CD4-positive, CD25-positive, alpha-beta regulatory T cell (primary cell): Measurements from ENCODE around the gene ZNF235. TPM values are rescaled to one million over a fixed set of nuclear protein-coding genes. Genes with fewer than 3 reads are reported as not detected.
"Not testable (repeated sequence)": the region's sequence is repeated elsewhere in the genome, so short reads cannot be mapped to it uniquely, and the experiment has no call there.

ENCODE experiments used
- ATAC-seq, 2 donors: fragments of 150-1000 bp; cut with Tn5 transposase; one replicate each; pipeline ENCODE4 v1.10.0; 2021; ENCODE audit warnings: low read depth in 2 of 2, moderate number of reproducible peaks in 2 of 2, moderate library complexity in 1 of 2
- DNase-seq, 3 donors: peaks; one replicate each; pipeline versions ENCODE4 v3.0.0 to v3.0.0-alpha.2; 2012 to 2022; ENCODE audit warnings: mixed read lengths in 1 of 3
- H3K27ac ChIP-seq: one replicate; pipeline ENCODE4 v1.7.0; 2013; ENCODE audit warnings: mild to moderate bottlenecking, low read length; ENCODE audit not compliant: insufficient read depth, poor library complexity, severe bottlenecking
- H3K27me3 ChIP-seq: one replicate; pipeline ENCODE4 v1.7.0; 2013; ENCODE audit warnings: low read length; ENCODE audit not compliant: control insufficient read depth, insufficient read depth
- H3K36me3 ChIP-seq: one replicate; pipeline ENCODE4 v1.7.0; 2013; ENCODE audit warnings: mild to moderate bottlenecking, low read length, moderate library complexity; ENCODE audit not compliant: control insufficient read depth, insufficient read depth
- H3K4me1 ChIP-seq: 2 replicates; pipeline ENCODE4 v1.7.0; 2013; ENCODE audit warnings: mild to moderate bottlenecking, low read length; ENCODE audit not compliant: insufficient read depth, control insufficient read depth, poor library complexity, severe bottlenecking
- H3K4me3 ChIP-seq: one replicate; pipeline ENCODE4 v1.7.0; 2013; ENCODE audit warnings: low read depth, mild to moderate bottlenecking, low read length, moderate library complexity
- H3K9me3 ChIP-seq, 2 experiments: 1 replicate in 1 of 2; 2 replicates in 1 of 2; pipeline ENCODE4 v1.7.0; 2013; ENCODE audit warnings: low read length in 2 of 2, mild to moderate bottlenecking in 1 of 2, moderate library complexity in 1 of 2; ENCODE audit not compliant: control insufficient read depth in 2 of 2
- H3K27ac Mint-ChIP-seq, 3 donors: one replicate each; pipeline ENCODE4 v1.8.0; 2020 to 2022; ENCODE audit warnings: mild to moderate bottlenecking in 3 of 3, mixed read lengths in 3 of 3, moderate library complexity in 2 of 3
- H3K27me3 Mint-ChIP-seq: one replicate; pipeline ENCODE4 v1.8.0; 2022; ENCODE audit warnings: mild to moderate bottlenecking, mixed read lengths
- H3K36me3 Mint-ChIP-seq: one replicate; pipeline ENCODE4 v1.8.0; 2020; ENCODE audit warnings: mixed read lengths
- H3K4me1 Mint-ChIP-seq, 4 donors: one replicate each; pipeline ENCODE4 v1.8.0; 2020 to 2022; ENCODE audit warnings: mixed read lengths in 4 of 4, mild to moderate bottlenecking in 1 of 4
- H3K4me3 Mint-ChIP-seq, 4 donors: one replicate each; pipeline ENCODE4 v1.8.0; 2020 to 2022; ENCODE audit warnings: mild to moderate bottlenecking in 4 of 4, mixed read lengths in 4 of 4, moderate library complexity in 3 of 4
- H3K9me3 Mint-ChIP-seq, 7 donors: one replicate each; pipeline ENCODE4 v1.8.0; 2020 to 2022; ENCODE audit warnings: mixed read lengths in 7 of 7, mild to moderate bottlenecking in 3 of 7, moderate library complexity in 2 of 7
- polyA plus RNA-seq, 4 donors: library from polyadenylated mRNA; unstranded; fragments of 300-500 nt; fragmentation: Illumina TruSeq; gene quantifications; one replicate each; pipeline ENCODE4 v1.2.3, GENCODE V29; 2021
- total RNA-seq: library from RNA; stranded (reverse); gene quantifications from one replicate; pipeline ENCODE4 v1.2.3, GENCODE V29; 2022

Gene ZNF235
- total and polyA plus RNA-seq, 5 donors from 2014 or later, result 1.0 to 5.4 (median 3.0) TPM

DNA sequence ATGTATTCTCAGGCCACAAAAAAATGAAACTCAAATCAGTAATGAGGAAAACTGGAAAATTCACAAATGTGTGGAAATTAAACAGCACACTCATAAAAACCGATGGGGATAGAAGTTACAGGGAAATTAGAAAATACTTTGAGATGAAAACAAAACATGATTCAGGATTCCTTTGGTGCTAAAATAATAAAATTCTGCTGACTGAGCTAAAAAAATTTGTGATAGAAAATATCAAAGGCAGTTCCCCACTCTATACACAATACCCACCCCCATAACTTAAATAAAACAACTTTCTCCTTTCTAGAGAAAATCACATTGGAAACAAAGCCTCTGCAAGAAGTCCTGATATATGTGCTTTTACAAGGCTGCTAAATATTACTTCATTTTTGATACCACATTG is 46.7 kb downstream of the ZNF235 start:
- H3K36me3 ChIP-seq, result no peaks in the 10 kb centered on the region
- peaks cover 5% of the 10 kb centered on the region for H3K4me1 ChIP-seq
- ATAC-seq (no peak), DNase-seq (no peak)
- peaks cover 31% of the 10 kb centered on the region for H3K36me3 Mint-ChIP-seq
- no peak overlapping the region for H3K27ac Mint-ChIP-seq
- H3K4me3 Mint-ChIP-seq, result peak overlapping the region in 2 of 4 donors; percentile 0 to 39
- no peaks in the 10 kb centered on the region for H3K27me3 ChIP-seq
- H3K4me1 Mint-ChIP-seq, result peaks cover 0 to 11% (median 2%) of the 10 kb centered on the region in 4 donors
- H3K27me3 Mint-ChIP-seq, result peaks cover 4% of the 10 kb centered on the region
- H3K4me3 ChIP-seq, result no peak overlapping the region
- H3K9me3 ChIP-seq, result peaks cover 60 to 79% of the 10 kb centered on the region in 2 experiments
- H3K9me3 Mint-ChIP-seq, result peaks cover 5 to 78% (median 42%) of the 10 kb centered on the region in 7 donors
- no peak overlapping the region for H3K27ac ChIP-seq

DNA sequence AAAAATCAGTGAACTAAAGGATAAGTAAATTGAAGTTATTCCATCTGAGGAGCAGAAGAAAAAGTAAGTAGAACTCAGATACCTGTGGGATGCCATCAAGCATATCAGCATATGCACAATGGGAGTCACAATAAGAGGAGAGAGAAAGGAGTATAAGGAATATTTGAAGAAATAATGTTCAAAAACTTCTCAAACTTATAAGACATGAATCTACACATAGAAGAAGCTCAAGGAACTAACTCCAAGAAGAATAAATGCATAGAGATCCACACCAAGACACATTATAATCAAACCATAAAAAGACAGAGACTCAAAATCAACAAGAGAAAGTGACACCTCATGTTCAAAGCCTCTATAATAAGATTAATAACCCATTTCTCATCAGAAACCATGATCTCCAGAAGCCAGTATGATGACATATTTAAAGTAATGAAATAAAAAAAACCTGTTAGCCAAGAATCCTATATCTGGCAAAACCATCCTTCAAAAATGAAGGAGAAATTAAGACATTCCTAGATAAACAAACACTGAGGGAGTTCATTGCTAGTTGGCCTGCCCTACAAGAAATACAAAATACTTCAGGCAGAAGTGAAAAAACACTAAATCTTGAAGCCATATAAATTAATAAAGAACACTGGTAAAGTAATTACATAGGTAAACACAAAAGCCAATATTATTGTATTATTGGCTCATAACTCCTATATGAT is 49.0 kb downstream of the ZNF235 start:
- Histone ChIP-seq H3K36me3 (no peaks in the 10 kb centered on the region), H3K4me3 (no peak overlapping the region), H3K27me3 (no peaks in the 10 kb centered on the region), H3K4me1 (peaks cover 5% of the 10 kb centered on the region), H3K27ac (no peak overlapping the region), H3K9me3 (peaks cover 65 to 79% of the 10 kb centered on the region in 2 experiments)
- H3K4me3 Mint-ChIP-seq, result no peak overlapping the region
- H3K27ac Mint-ChIP-seq, result no peak overlapping the region
- peaks cover 25% of the 10 kb centered on the region for H3K36me3 Mint-ChIP-seq
- peaks cover 4% of the 10 kb centered on the region for H3K27me3 Mint-ChIP-seq
- DNase-seq (no peak), ATAC-seq (no peak)
- peaks cover 4 to 84% (median 39%) of the 10 kb centered on the region in 7 donors for H3K9me3 Mint-ChIP-seq
- peaks cover 0 to 11% (median 2%) of the 10 kb centered on the region in 4 donors for H3K4me1 Mint-ChIP-seq

DNA sequence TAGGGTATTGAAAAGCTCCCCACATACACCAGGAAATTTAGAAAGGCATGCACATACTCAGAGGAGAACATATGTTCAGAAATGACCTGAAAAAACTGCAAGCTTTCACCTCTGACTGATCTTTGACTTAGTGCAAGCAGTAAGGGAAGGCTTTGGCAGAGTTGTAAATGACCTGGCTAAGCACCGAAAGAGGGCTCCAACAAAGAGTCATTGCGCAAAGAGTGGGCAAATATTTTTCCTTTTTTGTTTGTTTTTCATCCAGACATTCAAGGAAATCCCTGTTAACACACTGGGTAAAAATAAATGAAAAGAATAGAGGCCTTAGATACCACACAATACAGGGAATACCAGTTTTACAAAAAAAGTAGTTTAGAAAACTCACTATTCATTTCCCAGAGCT is 50.3 kb downstream of the ZNF235 start:
- no peak overlapping the region for H3K27ac ChIP-seq
- H3K36me3 Mint-ChIP-seq, result peaks cover 38% of the 10 kb centered on the region
- H3K36me3 ChIP-seq, result no peaks in the 10 kb centered on the region
- H3K27ac Mint-ChIP-seq, result no peak overlapping the region
- H3K4me1 ChIP-seq, result no peaks in the 10 kb centered on the region
- H3K27me3 Mint-ChIP-seq, result no peaks in the 10 kb centered on the region
- ATAC-seq (no peak), DNase-seq (no peak)
- peaks cover 73 to 80% of the 10 kb centered on the region in 2 experiments for H3K9me3 ChIP-seq
- no peak overlapping the region for H3K4me3 Mint-ChIP-seq
- H3K4me1 Mint-ChIP-seq, result no peaks in the 10 kb centered on the region
- no peak overlapping the region for H3K4me3 ChIP-seq
- H3K9me3 Mint-ChIP-seq, result peaks cover 0 to 89% (median 48%) of the 10 kb centered on the region in 7 donors
- H3K27me3 ChIP-seq, result no peaks in the 10 kb centered on the region

DNA sequence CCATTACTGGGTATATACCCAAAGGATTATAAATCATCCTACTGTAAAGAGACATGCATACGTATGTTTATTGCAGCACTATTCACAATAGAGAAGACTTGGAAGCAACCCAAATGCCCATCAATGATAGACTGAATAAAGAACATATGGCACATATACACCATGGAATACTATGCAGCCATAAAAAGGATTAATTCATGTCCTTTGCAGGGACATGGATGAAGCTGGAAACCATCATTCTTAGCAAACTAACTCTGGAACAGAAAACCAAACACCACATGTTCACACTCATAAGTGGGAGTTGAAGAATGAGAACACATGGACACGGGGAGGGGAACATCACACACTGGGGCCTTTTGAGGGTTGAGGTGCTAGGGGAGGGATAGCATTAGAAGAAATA is 51.4 kb downstream of the ZNF235 start:
- ATAC-seq, DNase-seq, H3K27ac ChIP-seq, H3K4me3 ChIP-seq, H3K27me3 ChIP-seq, H3K4me1 Mint-ChIP-seq, H3K36me3 ChIP-seq, H3K4me1 ChIP-seq, H3K27me3 Mint-ChIP-seq, H3K27ac Mint-ChIP-seq, H3K4me3 Mint-ChIP-seq: not testable (repeated sequence)
- peaks cover 38% of the 10 kb centered on the region for H3K36me3 Mint-ChIP-seq
- peaks cover 76 to 92% of the 10 kb centered on the region in 2 experiments for H3K9me3 ChIP-seq
- H3K9me3 Mint-ChIP-seq, result peaks cover 0 to 93% (median 45%) of the 10 kb centered on the region in 7 donors

DNA sequence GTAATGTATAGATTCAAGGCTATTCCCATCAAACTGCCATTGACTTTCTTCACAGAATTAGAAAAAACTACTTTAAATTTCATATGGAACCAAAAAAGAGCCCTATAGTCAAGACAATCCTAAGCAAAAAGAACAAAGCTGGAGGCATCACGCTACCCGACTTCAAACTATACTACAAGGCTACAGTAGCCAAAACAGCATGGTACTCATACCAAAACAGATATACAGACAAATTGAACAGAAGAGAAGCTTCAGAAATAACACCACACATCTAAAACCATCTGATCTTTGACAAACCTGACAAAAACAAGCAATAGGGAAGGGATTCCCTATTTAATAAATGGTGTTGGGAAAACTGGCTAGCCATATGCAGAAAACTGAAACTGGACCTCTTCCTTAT is 52.5 kb downstream of the ZNF235 start:
- H3K9me3 ChIP-seq, result peaks cover 78 to 92% of the 10 kb centered on the region in 2 experiments
- H3K4me1 ChIP-seq, result not testable (repeated sequence)

DNA sequence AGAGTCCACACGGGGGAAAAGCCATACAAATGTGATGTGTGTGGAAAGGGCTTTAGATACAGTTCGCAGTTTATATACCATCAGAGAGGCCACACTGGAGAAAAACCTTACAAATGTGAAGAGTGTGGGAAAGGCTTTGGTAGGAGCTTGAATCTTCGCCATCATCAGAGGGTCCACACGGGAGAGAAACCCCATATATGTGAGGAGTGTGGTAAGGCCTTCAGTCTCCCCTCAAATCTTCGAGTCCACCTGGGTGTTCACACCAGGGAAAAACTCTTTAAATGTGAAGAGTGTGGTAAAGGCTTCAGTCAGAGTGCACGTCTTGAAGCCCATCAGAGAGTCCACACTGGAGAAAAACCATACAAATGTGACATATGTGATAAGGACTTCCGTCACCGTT is 68.4 kb downstream of the ZNF235 start:
- no peaks in the 10 kb centered on the region for H3K4me1 Mint-ChIP-seq
- Histone ChIP-seq H3K4me1 (no peaks in the 10 kb centered on the region), H3K27ac (no peak overlapping the region), H3K36me3 (peaks cover 49% of the 10 kb centered on the region), H3K4me3 (no peak overlapping the region), H3K9me3 (peaks cover 82 to 98% of the 10 kb centered on the region in 2 experiments), H3K27me3 (no peaks in the 10 kb centered on the region)
- no peaks in the 10 kb centered on the region for H3K27me3 Mint-ChIP-seq
- H3K36me3 Mint-ChIP-seq, result peaks cover 58% of the 10 kb centered on the region
- no peak overlapping the region for H3K4me3 Mint-ChIP-seq
- DNase-seq, result no peak
- no peak overlapping the region for H3K27ac Mint-ChIP-seq
- H3K9me3 Mint-ChIP-seq, result peaks cover 0 to 79% (median 60%) of the 10 kb centered on the region in 7 donors
- no peak for ATAC-seq

More for the DNA sequence above, 52.5 kb downstream of the ZNF235 start:
- not testable (repeated sequence) for H3K36me3 ChIP-seq, H3K27me3 Mint-ChIP-seq, H3K27ac Mint-ChIP-seq, H3K4me1 Mint-ChIP-seq, H3K4me3 Mint-ChIP-seq, DNase-seq, H3K4me3 ChIP-seq, ATAC-seq, H3K27ac ChIP-seq, H3K27me3 ChIP-seq
- Mint-ChIP-seq H3K9me3 (peaks cover 0 to 90% (median 39%) of the 10 kb centered on the region in 7 donors), H3K36me3 (peaks cover 32% of the 10 kb centered on the region)

Other genes with a start within 250 kb of the ZNF235 start
- gene ZNF284, start 232.9 kb downstream of the ZNF235 start, total RNA-seq, result 2.3 TPM
- 1 to 10 TPM in 1 of 4 donors, under 1 TPM in 3; 0.56 to 1.1 (median 0.60) TPM for gene ZNF284, start 232.9 kb downstream of the ZNF235 start, polyA plus RNA-seq
- gene ZNF224, start 210.7 kb downstream of the ZNF235 start, total RNA-seq, result 42.5 TPM
- gene ZNF224, start 210.7 kb downstream of the ZNF235 start, polyA plus RNA-seq, result 10 to 100 TPM in 3 of 4 donors, 1 to 10 TPM in 1; 9.4 to 12.8 (median 11.4) TPM
- gene ZNF225, start 191.6 kb downstream of the ZNF235 start, total RNA-seq, result 2.3 TPM
- 1 to 10 TPM; 2.1 to 3.9 (median 3.4) TPM for gene ZNF225, start 191.6 kb downstream of the ZNF235 start, polyA plus RNA-seq
- gene ZNF234, start 163.5 kb downstream of the ZNF235 start, total RNA-seq, result 4.6 TPM
- gene ZNF234, start 163.5 kb downstream of the ZNF235 start, polyA plus RNA-seq, result 1 to 10 TPM; 2.9 to 9.3 (median 5.8) TPM
- 11.5 TPM for gene ZNF226, start 139.9 kb downstream of the ZNF235 start, total RNA-seq
- gene ZNF226, start 139.9 kb downstream of the ZNF235 start, polyA plus RNA-seq, result 10 to 100 TPM; 26.6 to 41.3 (median 30.6) TPM
- 21.6 TPM for gene ZNF227, start 92.5 kb downstream of the ZNF235 start, total RNA-seq
- 10 to 100 TPM; 11.4 to 18.0 (median 16.0) TPM for gene ZNF227, start 92.5 kb downstream of the ZNF235 start, polyA plus RNA-seq
- 0.12 TPM for gene ZNF233, start 45.1 kb downstream of the ZNF235 start, total RNA-seq
- under 1 TPM in 3 of 4 donors, not detected in 1; 0.35 to 0.64 (median 0.56) TPM for gene ZNF233, start 45.1 kb downstream of the ZNF235 start, polyA plus RNA-seq
- not detected for gene ZNF112, start 51.7 kb upstream of the ZNF235 start, total RNA-seq
- under 1 TPM in 2 of 4 donors, not detected in 2; 0.25 to 0.46 TPM for gene ZNF112, start 51.7 kb upstream of the ZNF235 start, polyA plus RNA-seq
- gene ZNF285, start 96.6 kb upstream of the ZNF235 start, total RNA-seq, result 0.39 TPM
- gene ZNF285, start 96.6 kb upstream of the ZNF235 start, polyA plus RNA-seq, result 1 to 10 TPM in 3 of 4 donors, not detected in 1; 1.0 to 1.8 (median 1.2) TPM
- gene ZNF229, start 143.4 kb upstream of the ZNF235 start, total RNA-seq, result not detected
- gene ZNF229, start 143.4 kb upstream of the ZNF235 start, polyA plus RNA-seq, result under 1 TPM in 3 of 4 donors, not detected in 1; 0.26 to 0.87 (median 0.68) TPM
- 5.8 TPM for gene ZNF180, start 195.5 kb upstream of the ZNF235 start, total RNA-seq
- gene ZNF180, start 195.5 kb upstream of the ZNF235 start, polyA plus RNA-seq, result 10 to 100 TPM in 3 of 4 donors, 1 to 10 TPM in 1; 9.5 to 11.5 (median 10.6) TPM
- gene CEACAM20, start 224.7 kb upstream of the ZNF235 start, total RNA-seq, result not detected
- gene CEACAM20, start 224.7 kb upstream of the ZNF235 start, polyA plus RNA-seq, result not detected